Neural progenitor cell (in vitro differentiated cells): ENCODE results near the gene EPB41L4A. TPM values are rescaled to one million over a fixed set of nuclear protein-coding genes. Genes with fewer than 3 reads are reported as not detected.
A peak's percentile ranks its signal among the peaks of the same experiment; 100 is the strongest.

ENCODE experiments used
- DNase-seq: peaks from one replicate; pipeline ENCODE4 v3.0.0-alpha.2; 2016; ENCODE audit warnings: low spot score
- H2AFZ ChIP-seq: fragments of 200-600 bp; sonication (generic); replicated peaks from 2 replicates; pipeline ENCODE4 v1.6.1; 2016; ENCODE audit warnings: antibody characterized with exemption
- H3F3A ChIP-seq: fragments of 200-600 bp; sonication (generic); 2 replicates; pipeline ENCODE4 v1.6.1; 2016; ENCODE audit warnings: antibody characterized with exemption, low read depth
- H3K27ac ChIP-seq: fragments of 200-600 bp; sonication (generic); 2 replicates; pipeline ENCODE4 v1.5.1; 2016; ENCODE audit warnings: mild to moderate bottlenecking
- H3K27me3 ChIP-seq: fragments of 200-600 bp; sonication (generic); 2 replicates; pipeline ENCODE4 v1.6.1; 2016; ENCODE audit warnings: mild to moderate bottlenecking, moderate library complexity
- H3K36me3 ChIP-seq: fragments of 200-600 bp; sonication (generic); 2 replicates; pipeline ENCODE4 v1.5.1; 2016
- H3K4me1 ChIP-seq: fragments of 200-600 bp; sonication (generic); 2 replicates; pipeline ENCODE4 v1.6.1; 2016; ENCODE audit warnings: mixed run types
- H3K4me2 ChIP-seq: fragments of 200-600 bp; sonication (generic); 2 replicates; pipeline ENCODE4 v1.6.1; 2016
- H3K4me3 ChIP-seq: fragments of 200-600 bp; sonication (generic); 2 replicates; pipeline ENCODE4 v1.5.1; 2016
- H3K79me2 ChIP-seq: fragments of 200-600 bp; sonication (generic); 2 replicates; pipeline ENCODE4 v1.6.1; 2016; ENCODE audit warnings: low read depth
- H3K9ac ChIP-seq: fragments of 200-600 bp; sonication (generic); 2 replicates; pipeline ENCODE4 v1.6.1; 2016
- H3K9me3 ChIP-seq: fragments of 200-600 bp; sonication (generic); 2 replicates; pipeline ENCODE4 v1.5.1; 2016; ENCODE audit warnings: low read depth
- H4K20me1 ChIP-seq: fragments of 200-600 bp; sonication (generic); 2 replicates; pipeline ENCODE4 v1.6.1; 2016; ENCODE audit warnings: low read depth
- H3K27ac Mint-ChIP-seq: 3 replicates; pipeline ENCODE4 v1.8.0; 2021; ENCODE audit warnings: mixed read lengths
- H3K27me3 Mint-ChIP-seq: 2 replicates; pipeline ENCODE4 v1.8.0; 2022; ENCODE audit warnings: low read depth, mild to moderate bottlenecking, inconsistent platforms, moderate library complexity, mixed read lengths; ENCODE audit not compliant: insufficient read depth
- H3K36me3 Mint-ChIP-seq: 3 replicates; pipeline ENCODE4 v1.8.0; 2021; ENCODE audit warnings: mixed read lengths
- H3K4me1 Mint-ChIP-seq: 3 replicates; pipeline ENCODE4 v1.8.0; 2021; ENCODE audit warnings: mixed read lengths
- H3K4me3 Mint-ChIP-seq: 3 replicates; pipeline ENCODE4 v1.8.0; 2021; ENCODE audit warnings: mild to moderate bottlenecking, moderate library complexity, mixed read lengths
- H3K9me3 Mint-ChIP-seq: 3 replicates; pipeline ENCODE4 v1.8.0; 2020; ENCODE audit warnings: mixed read lengths
- EZH2 ChIP-seq: fragments of 200-600 bp; sonication (generic); IDR thresholded peaks from 2 replicates; pipeline ENCODE4 v1.6.1; 2017; ENCODE audit warnings: antibody characterized with exemption, mild to moderate bottlenecking, moderate library complexity
- EZH2phosphoT487 ChIP-seq: fragments of 200-600 bp; sonication (generic); IDR thresholded peaks from 2 replicates; pipeline ENCODE4 v1.6.1; 2017; ENCODE audit warnings: antibody characterized with exemption
- total RNA-seq: library from RNA; depleted of rRNA; stranded (reverse); fragments of >200 nt; gene quantifications from 2 replicates; pipeline ENCODE4 v1.2.3, GENCODE V29; 2015; ENCODE audit warnings: low replicate concordance
- TF ChIP-seq, protein P1 (sequence below): fragments of 200-600 bp; sonication (generic); IDR thresholded peaks from 2 replicates; pipeline ENCODE4 v1.5.1; 2017; ENCODE audit warnings: antibody characterized with exemption, mild to moderate bottlenecking

The EPB41L4A gene
- total RNA-seq, 1 donor from 2014 or later, result 2.7 TPM

DNA sequence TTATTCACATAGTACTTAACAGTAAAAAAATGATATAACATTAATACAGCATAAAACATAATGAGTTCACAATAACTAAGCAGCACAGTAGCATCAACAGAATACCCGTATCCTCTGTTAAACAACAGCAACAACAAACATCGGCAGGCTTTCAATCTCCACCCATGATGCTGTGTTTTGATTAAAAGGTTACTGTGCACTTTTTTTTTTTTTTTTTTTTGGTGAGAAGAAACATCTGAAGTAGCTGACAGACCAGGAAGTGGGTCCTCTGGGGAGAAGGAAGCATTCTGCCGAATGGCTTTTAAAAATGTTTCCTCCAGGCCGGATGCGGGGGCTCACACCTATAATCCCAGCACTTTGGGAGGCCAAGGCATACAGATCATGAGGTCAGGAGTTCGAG, 282.3 kb downstream of the EPB41L4A start:
- Mint-ChIP-seq H3K27me3 (peaks cover 2% of the 10 kb centered on the region), H3K36me3 (no peaks in the 10 kb centered on the region), H3K9me3 (peaks cover 3% of the 10 kb centered on the region), H3K27ac (no peak overlapping the region), H3K4me1 (no peaks in the 10 kb centered on the region), H3K4me3 (no peak overlapping the region)
- DNase-seq, result no peak
- Histone ChIP-seq H3K79me2 (no peaks in the 10 kb centered on the region), H2AFZ (no peak overlapping the region), H3F3A (no peaks in the 10 kb centered on the region), H3K4me1 (no peaks in the 10 kb centered on the region), H3K9me3 (no peaks in the 10 kb centered on the region), H3K27me3 (no peaks in the 10 kb centered on the region), H3K9ac (no peak overlapping the region), H4K20me1 (no peaks in the 10 kb centered on the region), H3K4me3 (no peak overlapping the region), H3K36me3 (no peaks in the 10 kb centered on the region), H3K4me2 (no peak overlapping the region), H3K27ac (no peak overlapping the region)
- TF ChIP-seq, protein P1, sequence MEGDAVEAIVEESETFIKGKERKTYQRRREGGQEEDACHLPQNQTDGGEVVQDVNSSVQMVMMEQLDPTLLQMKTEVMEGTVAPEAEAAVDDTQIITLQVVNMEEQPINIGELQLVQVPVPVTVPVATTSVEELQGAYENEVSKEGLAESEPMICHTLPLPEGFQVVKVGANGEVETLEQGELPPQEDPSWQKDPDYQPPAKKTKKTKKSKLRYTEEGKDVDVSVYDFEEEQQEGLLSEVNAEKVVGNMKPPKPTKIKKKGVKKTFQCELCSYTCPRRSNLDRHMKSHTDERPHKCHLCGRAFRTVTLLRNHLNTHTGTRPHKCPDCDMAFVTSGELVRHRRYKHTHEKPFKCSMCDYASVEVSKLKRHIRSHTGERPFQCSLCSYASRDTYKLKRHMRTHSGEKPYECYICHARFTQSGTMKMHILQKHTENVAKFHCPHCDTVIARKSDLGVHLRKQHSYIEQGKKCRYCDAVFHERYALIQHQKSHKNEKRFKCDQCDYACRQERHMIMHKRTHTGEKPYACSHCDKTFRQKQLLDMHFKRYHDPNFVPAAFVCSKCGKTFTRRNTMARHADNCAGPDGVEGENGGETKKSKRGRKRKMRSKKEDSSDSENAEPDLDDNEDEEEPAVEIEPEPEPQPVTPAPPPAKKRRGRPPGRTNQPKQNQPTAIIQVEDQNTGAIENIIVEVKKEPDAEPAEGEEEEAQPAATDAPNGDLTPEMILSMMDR, result no peak
- no peak for TF ChIP-seq EZH2phosphoT487
- TF ChIP-seq EZH2, result no peak

DNA sequence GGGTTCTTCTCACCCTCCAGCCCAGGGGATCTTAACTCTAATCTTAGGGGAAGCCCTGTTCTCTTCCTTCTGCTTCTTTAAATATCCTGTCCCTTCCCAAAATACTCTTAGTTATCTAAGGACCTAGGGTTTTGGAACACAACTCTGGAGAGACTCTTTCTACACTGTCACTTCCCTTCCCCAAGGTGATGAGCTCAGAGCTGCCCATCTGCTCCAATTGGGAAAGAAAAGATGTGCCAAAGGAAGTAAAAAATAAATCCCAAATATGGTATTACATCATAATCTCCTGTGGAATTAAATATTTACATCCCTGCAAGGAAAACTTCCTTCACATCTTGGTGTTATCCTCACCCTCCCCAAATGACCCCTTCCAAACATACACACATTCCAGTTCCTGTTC, 291.2 kb downstream of the EPB41L4A start:
- H3K27ac ChIP-seq, result no peak overlapping the region
- H3K36me3 ChIP-seq, result no peaks in the 10 kb centered on the region
- no peak overlapping the region for H3K4me2 ChIP-seq
- no peaks in the 10 kb centered on the region for H3K9me3 ChIP-seq
- H3K79me2 ChIP-seq, result no peaks in the 10 kb centered on the region
- no peaks in the 10 kb centered on the region for H4K20me1 ChIP-seq
- Mint-ChIP-seq H3K4me3 (no peak overlapping the region), H3K9me3 (peaks cover 3% of the 10 kb centered on the region), H3K27ac (no peak overlapping the region), H3K4me1 (peaks cover 16% of the 10 kb centered on the region), H3K36me3 (no peaks in the 10 kb centered on the region), H3K27me3 (peaks cover 2% of the 10 kb centered on the region)
- H3K4me3 ChIP-seq, result no peak overlapping the region
- H3F3A ChIP-seq, result no peaks in the 10 kb centered on the region
- no peaks in the 10 kb centered on the region for H3K4me1 ChIP-seq
- TF ChIP-seq EZH2, result no peak
- no peak for TF ChIP-seq EZH2phosphoT487
- TF ChIP-seq, protein P1, result no peak
- no peaks in the 10 kb centered on the region for H3K27me3 ChIP-seq
- H2AFZ ChIP-seq, result no peak overlapping the region
- no peak overlapping the region for H3K9ac ChIP-seq
- no peak for DNase-seq

DNA sequence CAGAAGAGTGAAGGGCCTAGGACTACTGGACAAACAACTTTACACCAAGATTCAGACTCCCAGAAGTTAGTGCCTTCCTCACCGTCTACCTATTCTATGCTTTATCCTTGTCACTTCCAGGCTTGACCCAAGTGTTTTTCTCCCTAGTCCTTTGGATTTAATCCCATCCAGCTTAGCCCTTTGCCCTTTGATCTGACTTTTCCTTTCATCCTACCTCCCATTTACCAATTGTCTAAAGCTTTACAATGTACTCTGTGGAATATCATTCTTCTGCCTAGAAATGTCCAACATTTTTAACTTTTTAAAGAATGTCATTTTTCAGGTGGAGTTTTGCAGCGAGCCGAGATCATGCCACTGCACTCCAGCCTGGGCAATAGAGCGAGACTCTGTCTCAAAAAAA, 292.1 kb downstream of the EPB41L4A start:
- Histone ChIP-seq H3K4me3 (no peak overlapping the region), H3K27me3 (no peaks in the 10 kb centered on the region), H4K20me1 (no peaks in the 10 kb centered on the region), H3K79me2 (no peaks in the 10 kb centered on the region), H3K36me3 (no peaks in the 10 kb centered on the region), H3K9me3 (no peaks in the 10 kb centered on the region), H3K9ac (no peak overlapping the region), H3K4me1 (no peaks in the 10 kb centered on the region), H2AFZ (no peak overlapping the region), H3K27ac (no peak overlapping the region), H3F3A (no peaks in the 10 kb centered on the region), H3K4me2 (no peak overlapping the region)
- H3K27me3 Mint-ChIP-seq, result no peaks in the 10 kb centered on the region
- no peak overlapping the region for H3K27ac Mint-ChIP-seq
- TF ChIP-seq, protein P1, result no peak
- no peak for TF ChIP-seq EZH2phosphoT487
- TF ChIP-seq EZH2, result no peak
- no peaks in the 10 kb centered on the region for H3K9me3 Mint-ChIP-seq
- no peaks in the 10 kb centered on the region for H3K36me3 Mint-ChIP-seq
- no peak overlapping the region for H3K4me3 Mint-ChIP-seq
- DNase-seq, result peak; percentile 14
- H3K4me1 Mint-ChIP-seq, result peaks cover 16% of the 10 kb centered on the region
